IMR-90 (cell line): ENCODE data around the gene PM20D2. TPM values are rescaled to one million over a fixed set of nuclear protein-coding genes. Genes with fewer than 3 reads are reported as not detected.

Experiments used
- ATAC-seq: fragments of 200-7000 bp; cut with Tn5 transposase; 2 replicates; pipeline ENCODE4 v1.9.1; 2020; ENCODE audit warnings: low read depth, mild to moderate bottlenecking, moderate library complexity
- BruUV-seq: library from RNA; stranded (reverse); fragments of 400-500 nt; replicated peaks from 2 replicates; lab custom pipeline; 2021; lab: Mats Ljungman, UMichigan
- CTCF ChIA-PET: fragments of 300-600 bp; formaldehyde crosslinking; extraction: SDS; loops from one replicate; lab custom pipeline; 2021; ENCODE audit warnings: antibody characterized with exemption; lab: Yijun Ruan, JAX
- POLR2A ChIA-PET: fragments of 300-600 bp; sonication (Branson Sonifier 250); formaldehyde crosslinking; loops from one replicate; lab custom pipeline; 2022; ENCODE audit warnings: antibody characterized with exemption; ENCODE audit not compliant: unreplicated experiment; lab: Charles Lee
- DNase-seq: peaks from one replicate; pipeline ENCODE4 v3.0.0; 2013
- H2AFZ ChIP-seq: replicated peaks from 2 replicates; pipeline ENCODE3; 2013; ENCODE audit warnings: low read length, mild to moderate bottlenecking; ENCODE audit not compliant: poor library complexity
- H2AK5ac ChIP-seq: 2 replicates; pipeline ENCODE4 v1.6.1; 2013; ENCODE audit warnings: low read depth, low read length, inconsistent platforms
- H2AK9ac ChIP-seq: replicated peaks from 2 replicates; pipeline ENCODE3; 2013; ENCODE audit warnings: mild to moderate bottlenecking, low read depth, low read length, moderate library complexity; ENCODE audit not compliant: poor library complexity
- H2BK120ac ChIP-seq: 2 replicates; pipeline ENCODE4 v1.6.1; 2013; ENCODE audit warnings: low read depth, low read length, inconsistent platforms
- H2BK15ac ChIP-seq: 3 replicates; pipeline ENCODE4 v1.6.1; 2013; ENCODE audit warnings: low read depth, low read length, inconsistent platforms
- H2BK20ac ChIP-seq: 2 replicates; pipeline ENCODE4 v1.6.1; 2013; ENCODE audit warnings: low read depth, mild to moderate bottlenecking, inconsistent platforms, low read length, moderate library complexity
- H2BK5ac ChIP-seq: 2 replicates; pipeline ENCODE4 v1.6.1; 2013; ENCODE audit warnings: mild to moderate bottlenecking, low read depth, low read length, inconsistent platforms; ENCODE audit not compliant: poor library complexity, severe bottlenecking
- H3K14ac ChIP-seq: replicated peaks from 2 replicates; pipeline ENCODE4 v1.6.1; 2013; ENCODE audit warnings: low read depth, low read length, inconsistent platforms
- H3K18ac ChIP-seq: 2 replicates; pipeline ENCODE4 v1.6.1; 2013; ENCODE audit warnings: low read depth, low read length, control low read depth
- H3K23ac ChIP-seq: 2 replicates; pipeline ENCODE4 v1.6.1; 2013; ENCODE audit warnings: low read depth, low read length, inconsistent platforms
- H3K27ac ChIP-seq: 2 replicates; pipeline ENCODE4 v1.5.1; 2013; ENCODE audit warnings: mild to moderate bottlenecking, control low read depth, low read length; ENCODE audit not compliant: insufficient read depth
- H3K27me3 ChIP-seq: 2 replicates; pipeline ENCODE4 v1.6.1; 2013; ENCODE audit warnings: low read length; ENCODE audit not compliant: control insufficient read depth, insufficient read depth
- H3K36me3 ChIP-seq: 2 replicates; pipeline ENCODE4 v1.6.1; 2013; ENCODE audit warnings: low read length, mixed read lengths; ENCODE audit not compliant: control insufficient read depth, insufficient read depth
- H3K4ac ChIP-seq: 2 replicates; pipeline ENCODE4 v1.6.1; 2013; ENCODE audit warnings: low read depth, low read length, inconsistent platforms
- H3K4me1 ChIP-seq: 2 replicates; pipeline ENCODE4 v1.6.1; 2013; ENCODE audit warnings: low read length, mixed read lengths; ENCODE audit not compliant: control insufficient read depth, insufficient read depth
- H3K4me2 ChIP-seq: 2 replicates; pipeline ENCODE4 v1.6.1; 2013; ENCODE audit warnings: low read depth, mild to moderate bottlenecking, control low read depth, low read length, moderate library complexity
- H3K4me3 ChIP-seq: 2 replicates; pipeline ENCODE4 v1.5.1; 2013; ENCODE audit warnings: low read depth, mild to moderate bottlenecking, control low read depth, low read length, moderate library complexity; ENCODE audit not compliant: insufficient read depth
- H3K56ac ChIP-seq: 2 replicates; pipeline ENCODE4 v1.6.1; 2013; ENCODE audit warnings: low read length, inconsistent platforms; ENCODE audit not compliant: insufficient read depth; ENCODE audit errors: extremely low read depth
- H3K79me1 ChIP-seq, 2 experiments: 2 replicates each; pipeline ENCODE4 v1.6.1; 2013; ENCODE audit warnings: low read length in 2 of 2, inconsistent platforms in 1 of 2, low read depth in 1 of 2
- H3K9ac ChIP-seq: 2 replicates; pipeline ENCODE4 v1.6.1; 2013; ENCODE audit warnings: low read depth, low read length, control low read depth
- H3K9me1 ChIP-seq: 2 replicates; pipeline ENCODE4 v1.6.1; 2013; ENCODE audit warnings: low read length, inconsistent platforms; ENCODE audit not compliant: insufficient read depth
- H3K9me3 ChIP-seq: 2 replicates; pipeline ENCODE4 v1.6.1; 2013; ENCODE audit warnings: low read length; ENCODE audit not compliant: control insufficient read depth, insufficient read depth
- H4K20me1 ChIP-seq: 2 replicates; pipeline ENCODE4 v1.6.1; 2013; ENCODE audit warnings: low read length, inconsistent platforms; ENCODE audit not compliant: insufficient read depth
- H4K5ac ChIP-seq: 2 replicates; pipeline ENCODE4 v1.6.1; 2013; ENCODE audit warnings: mild to moderate bottlenecking, low read depth, low read length, control low read depth
- H4K8ac ChIP-seq, 2 experiments: 2 replicates each; pipeline ENCODE4 v1.6.1; 2013; ENCODE audit warnings: low read depth in 2 of 2, low read length in 2 of 2, control low read depth in 1 of 2, inconsistent platforms in 1 of 2
- H4K91ac ChIP-seq: 2 replicates; pipeline ENCODE4 v1.6.1; 2013; ENCODE audit warnings: low read depth, low read length, inconsistent platforms; ENCODE audit not compliant: insufficient read depth
- BHLHE40 ChIP-seq: fragments of 150-350 bp; IDR thresholded peaks from 2 replicates; pipeline ENCODE4 v1.6.1; 2016; ENCODE audit warnings: mild to moderate bottlenecking, low read depth, low read length
- CEBPB ChIP-seq: IDR thresholded peaks from 2 replicates; pipeline ENCODE4 v1.6.1; 2012; ENCODE audit warnings: low read depth, low read length, improper control_type of control experiment
- CHD1 ChIP-seq: IDR thresholded peaks from 2 replicates; pipeline ENCODE4 v1.6.1; 2012; ENCODE audit warnings: low read depth, low read length, improper control_type of control experiment
- CTCF ChIP-seq: conservative IDR thresholded peaks from 2 replicates; pipeline ENCODE4 v1.5.1; 2012; ENCODE audit warnings: mild to moderate bottlenecking, low read depth, low read length, improper control_type of control experiment
- ELK1 ChIP-seq: fragments of 150-350 bp; IDR thresholded peaks from 2 replicates; pipeline ENCODE4 v1.6.1; 2016; ENCODE audit warnings: low read depth, mild to moderate bottlenecking, low read length, moderate library complexity, borderline replicate concordance
- FOS ChIP-seq: fragments of 150-350 bp; IDR thresholded peaks from 2 replicates; pipeline ENCODE4 v1.6.1; 2016; ENCODE audit warnings: low read depth, low read length
- MAFK ChIP-seq: IDR thresholded peaks from 2 replicates; pipeline ENCODE4 v1.6.1; 2012; ENCODE audit warnings: low read depth, low read length, improper control_type of control experiment
- MAZ ChIP-seq: IDR thresholded peaks from 2 replicates; pipeline ENCODE4 v1.6.1; 2012; ENCODE audit warnings: low read depth, mild to moderate bottlenecking, low read length, improper control_type of control experiment, moderate library complexity, borderline replicate concordance
- MXI1 ChIP-seq: IDR thresholded peaks from 2 replicates; pipeline ENCODE4 v1.6.1; 2012; ENCODE audit warnings: low read depth, mild to moderate bottlenecking, low read length, moderate library complexity, borderline replicate concordance
- NFE2L2 ChIP-seq: fragments of 150-350 bp; IDR thresholded peaks from 2 replicates; pipeline ENCODE4 v1.6.1; 2016; ENCODE audit warnings: low read depth, mild to moderate bottlenecking, low read length
- POLR2A ChIP-seq: IDR thresholded peaks from 2 replicates; pipeline ENCODE4 v1.6.1; 2012; ENCODE audit warnings: mild to moderate bottlenecking, low read depth, low read length
- RAD21 ChIP-seq: IDR thresholded peaks from 2 replicates; pipeline ENCODE4 v1.6.1; 2012; ENCODE audit warnings: low read length, improper control_type of control experiment
- RCOR1 ChIP-seq: IDR thresholded peaks from 2 replicates; pipeline ENCODE4 v1.6.1; 2012; ENCODE audit warnings: mild to moderate bottlenecking, low read length, improper control_type of control experiment; ENCODE audit not compliant: insufficient replicate concordance
- RFX5 ChIP-seq: IDR thresholded peaks from 2 replicates; pipeline ENCODE4 v1.8.0; 2012; ENCODE audit warnings: low read depth, mild to moderate bottlenecking, low read length, moderate library complexity
- SMC3 ChIP-seq: fragments of 150-350 bp; IDR thresholded peaks from 2 replicates; pipeline ENCODE4 v1.6.1; 2016; ENCODE audit warnings: low read depth, mild to moderate bottlenecking, antibody characterized with exemption, low read length, moderate library complexity
- USF2 ChIP-seq: fragments of 150-350 bp; IDR thresholded peaks from 2 replicates; pipeline ENCODE4 v1.6.1; 2017; ENCODE audit warnings: mild to moderate bottlenecking, antibody characterized with exemption, low read length, low read depth
- WGBS, 2 experiments: methylation state at CpG; one replicate each; pipeline versions ENCODE4 v1.1.5 to v1.1.7; 2013; ENCODE audit warnings: missing lambda C conversion rate in 2 of 2; ENCODE audit not compliant: insufficient read length in 1 of 2; ENCODE audit errors: extremely low coverage in 2 of 2; 5-methylcytosine and 5-hydroxymethylcytosine counted together
- dilution Hi-C: fragments of 300-500 bp; cut with HindIII; formaldehyde crosslinking; loops from one replicate; pipeline ENCODE4 v1.14.3; 2018; ENCODE audit warnings: low sequenced_read_pairs; ENCODE audit not compliant: unreplicated experiment
- in situ Hi-C: fragments of 300-500 bp; cut with MboI; formaldehyde crosslinking; loops from 3 replicates; pipeline ENCODE4 v1.14.3; 2019; ENCODE audit warnings: low sequenced_read_pairs, inconsistent platforms, mixed read lengths
- intact Hi-C: fragments of 100-400 bp; cut with micrococcal nuclease; formaldehyde crosslinking; loops from 2 replicates; pipeline ENCODE4 v1.10.0; 2022
- polyA plus RNA-seq, 3 experiments: library from polyadenylated mRNA; depleted of rRNA; stranded (reverse); fragments of >200 nt; gene quantifications; 2 replicates each; pipeline ENCODE4 v1.2.3, GENCODE V29; 2012; ENCODE audit warnings: low replicate concordance in 1 of 3
- total RNA-seq: library from RNA; depleted of rRNA; stranded (reverse); fragments of >200 nt; gene quantifications from 2 replicates; pipeline ENCODE4 v1.2.3, GENCODE V29; 2012

The PM20D2 gene
- total and polyA plus RNA-seq, 2 of the 4 experiments (the other 2 are of a cell fraction), result 6.0 to 6.5 TPM

GRCh38 chr6:89199579-89199978 lies 53.7 kb downstream of the PM20D2 start:
- intact Hi-C loops, result no loop called here
- Histone ChIP-seq H4K20me1 (no peaks in the 10 kb centered on the region), H2AFZ (no peak overlapping the region), H4K5ac (no peak overlapping the region), H4K8ac (no peak overlapping the region), H2BK120ac (no peak overlapping the region), H3K27ac (no peak overlapping the region), H3K9me1 (no peaks in the 10 kb centered on the region), H2AK9ac (no peak overlapping the region), H3K27me3 (peaks cover 4% of the 10 kb centered on the region; the same call in 1 of the 2 replicates), H3K9ac (no peak overlapping the region), H2BK5ac (no peak overlapping the region), H3K18ac (no peak overlapping the region), H2BK15ac (no peak overlapping the region), H3K14ac (no peak overlapping the region), H2BK20ac (no peak overlapping the region), H3K23ac (no peak overlapping the region), H3K4me3 (no peak overlapping the region), H3K56ac (no peak overlapping the region), H2AK5ac (no peak overlapping the region), H3K4me2 (no peak overlapping the region), H3K9me3 (no peaks in the 10 kb centered on the region; the same call in 1 of the 2 replicates), H3K79me1 (no peaks in the 10 kb centered on the region), H3K4ac (no peak overlapping the region), H4K91ac (no peak overlapping the region), H3K36me3 (no peaks in the 10 kb centered on the region), H3K4me1 (no peaks in the 10 kb centered on the region)
- no peak for ATAC-seq
- ChIA-PET POLR2A (no interaction called here), CTCF (no interaction called here)
- dilution Hi-C loops, result no loop called here
- no CpG with 5 or more reads among the region's 2 CpGs for WGBS, 2 experiments
- in situ Hi-C loops, result no loop called here
- no peak for DNase-seq
- no peak for TF ChIP-seq NFE2L2
- no peak for TF ChIP-seq MAFK
- TF ChIP-seq CHD1, result no peak
- TF ChIP-seq CEBPB, result no peak
- TF ChIP-seq MXI1, result no peak
- no peak for TF ChIP-seq ELK1
- no peak for TF ChIP-seq MAZ
- no peak for TF ChIP-seq SMC3
- TF ChIP-seq POLR2A, result no peak
- TF ChIP-seq FOS, result no peak
- no peak for TF ChIP-seq RCOR1
- TF ChIP-seq CTCF, result no peak
- TF ChIP-seq RFX5, result no peak
- TF ChIP-seq BHLHE40, result no peak
- TF ChIP-seq RAD21, result no peak
- no peak for TF ChIP-seq USF2
- BruUV-seq, result no TSS peak
